ENCODE results near the gene PTPRT. TPM values are rescaled to one million over a fixed set of nuclear protein-coding genes. Genes with fewer than 3 reads are reported as not detected.

Gene PTPRT
- polyA plus RNA-seq, 3 donors = not detected

GRCh38 chr20:43022081-43022480 lies 167.6 kb downstream of the PTPRT start:
- no peak overlapping the region for H3K9ac ChIP-seq (ENCODE audit: insufficient read depth, low read length, poor library complexity, severe bottlenecking)
- Mint-ChIP-seq H3K9me3 (peaks cover 0 to 7% (median 1%) of the 10 kb centered on the region in 7 donors), H3K36me3 (no peaks in the 10 kb centered on the region), H3K27ac (no peak overlapping the region), H3K27me3 (ENCODE audit: low read depth in 3 of 3) (peaks cover 1 to 2% (median 1%) of the 10 kb centered on the region in 3 donors), H3K4me3 (no peak overlapping the region), H3K4me1 (no peaks in the 10 kb centered on the region)
- H3K27me3 ChIP-seq (ENCODE audit: control insufficient read depth in 2 of 2, insufficient read depth in 2 of 2, low read length in 2 of 2) = no peaks in the 10 kb centered on the region
- 100% methylated on average over 1 of the region's 2 CpGs for WGBS (ENCODE audit: insufficient coverage)
- H4K20me1 ChIP-seq (ENCODE audit: insufficient read depth, low read length) = no peaks in the 10 kb centered on the region
- no peak for TF ChIP-seq CTCF (IDR thresholded peaks at IDR 0.05)
- H3K4me3 ChIP-seq (replicated peaks in 1 of 3; ENCODE audit: low read depth in 2 of 3, low read length in 3 of 3) = no peak overlapping the region
- no peak for DNase-seq
- no peak overlapping the region for H3K4me2 ChIP-seq (replicated peaks; ENCODE audit: extremely low read depth, low read length, poor library complexity, severe bottlenecking)
- no peaks in the 10 kb centered on the region for H3K4me1 ChIP-seq (ENCODE audit: control insufficient read depth in 1 of 2, insufficient read depth in 2 of 2, low read length in 2 of 2)
- H3K36me3 ChIP-seq (replicated peaks in 1 of 2; ENCODE audit: control insufficient read depth in 1 of 2, insufficient read depth in 2 of 2, low read length in 2 of 2) = no peaks in the 10 kb centered on the region
- H3K79me2 ChIP-seq (ENCODE audit: insufficient read depth, low read length) = no peaks in the 10 kb centered on the region
- H2AFZ ChIP-seq (ENCODE audit: insufficient read depth, low read depth, low read length, poor library complexity, severe bottlenecking) = no peak overlapping the region
- intact Hi-C loops (cut with micrococcal nuclease) = no loop called here
- H3K27ac ChIP-seq (ENCODE audit: low read depth in 1 of 2, low read length in 2 of 2) = no peak overlapping the region
- no peaks in the 10 kb centered on the region for H3K9me3 ChIP-seq (replicated peaks in 1 of 2; ENCODE audit: control insufficient read depth in 1 of 2, insufficient read depth in 1 of 2, low read length in 2 of 2)

- Histone ChIP-seq H3K4me1 (ENCODE audit: control insufficient read depth in 1 of 2, insufficient read depth in 2 of 2, low read length in 2 of 2) (no peaks in the 10 kb centered on the region), H3K4me2 (replicated peaks; ENCODE audit: extremely low read depth, low read length, poor library complexity, severe bottlenecking) (no peak overlapping the region), H3K27me3 (ENCODE audit: control insufficient read depth in 2 of 2, insufficient read depth in 2 of 2, low read length in 2 of 2) (no peaks in the 10 kb centered on the region), H3K36me3 (replicated peaks in 1 of 2; ENCODE audit: control insufficient read depth in 1 of 2, insufficient read depth in 2 of 2, low read length in 2 of 2) (no peaks in the 10 kb centered on the region), H2AFZ (ENCODE audit: insufficient read depth, low read depth, low read length, poor library complexity, severe bottlenecking) (no peak overlapping the region), H3K9ac (ENCODE audit: insufficient read depth, low read length, poor library complexity, severe bottlenecking) (no peak overlapping the region), H3K27ac (ENCODE audit: low read depth in 1 of 2, low read length in 2 of 2) (no peak overlapping the region), H3K9me3 (replicated peaks in 1 of 2; ENCODE audit: control insufficient read depth in 1 of 2, insufficient read depth in 1 of 2, low read length in 2 of 2) (no peaks in the 10 kb centered on the region), H4K20me1 (ENCODE audit: insufficient read depth, low read length) (no peaks in the 10 kb centered on the region), H3K4me3 (replicated peaks in 1 of 3; ENCODE audit: low read depth in 2 of 3, low read length in 3 of 3) (no peak overlapping the region), H3K79me2 (ENCODE audit: insufficient read depth, low read length) (no peaks in the 10 kb centered on the region)
- Mint-ChIP-seq H3K27ac (no peak overlapping the region), H3K36me3 (no peaks in the 10 kb centered on the region), H3K27me3 (ENCODE audit: low read depth in 3 of 3) (peaks cover 0 to 4% (median 1%) of the 10 kb centered on the region in 3 donors), H3K4me1 (no peaks in the 10 kb centered on the region), H3K9me3 (peaks cover 0 to 4% (median 2%) of the 10 kb centered on the region in 7 donors), H3K4me3 (no peak overlapping the region)
- WGBS (ENCODE audit: insufficient coverage) = 42% methylated on average over 9 of the region's 13 CpGs
- no peak for DNase-seq
- intact Hi-C loops (cut with micrococcal nuclease) = no loop called here
- no peak for TF ChIP-seq CTCF (IDR thresholded peaks at IDR 0.05)
Observed at GRCh38 chr20:43017241-43018030, 172.3 kb downstream of the PTPRT start.

Data from CD14-positive monocyte (primary cell).